NCI-H345 treated with DMSO at 0.1 percent for 48 hours (cell line): Measurements from ENCODE around the gene SCML1.

Experiments
- DNase-seq: peaks from one replicate; lab custom pipeline; 2025; ENCODE audit not compliant: unreplicated experiment; lab: John Stamatoyannopoulos, UW

The SCML1 gene

GRCh38 chrX:17788956-17789562, 51.8 kb downstream of the SCML1 start:
- DNase-seq, result no peak

GRCh38 chrX:17792826-17793225, 55.5 kb downstream of the SCML1 start:
- DNase-seq, result no peak

- no peak for DNase-seq
Measured at GRCh38 chrX:17798921-17799320, 61.6 kb downstream of the SCML1 start.

GRCh38 chrX:17801431-17801830, 64.1 kb downstream of the SCML1 start:
- DNase-seq, result no peak

- DNase-seq, result no peak
Measured at GRCh38 chrX:17802756-17803155, 65.5 kb downstream of the SCML1 start.

GRCh38 chrX:17803449-17803848, 66.2 kb downstream of the SCML1 start:
- DNase-seq, result no peak
